Measurements from ENCODE around the gene GPR132. TPM values are rescaled to one million over a fixed set of nuclear protein-coding genes. Genes with fewer than 3 reads are reported as not detected.
A peak's percentile ranks its signal among the peaks of the same experiment; 100 is the strongest.
"Not testable (repeated sequence)": the region's sequence is repeated elsewhere in the genome, so short reads cannot be mapped to it uniquely, and the experiment has no call there.

Gene GPR132
- total RNA-seq, 6 experiments from 2014 or later: 0.11 to 0.84 (median 0.39) TPM

GRCh38 chr14:105067140-105067968, 2.1 kb upstream of the GPR132 start:
- H3K4me1 ChIP-seq: no peaks in the 10 kb centered on the region
- peak in 2 of 3 donors; percentile 26 to 45 for DNase-seq
- no peaks in the 10 kb centered on the region for H3K9me3 ChIP-seq
- no peak overlapping the region for H3K27ac ChIP-seq
- intact Hi-C loops (cut with DNase I): no loop called here
- TF ChIP-seq, protein P1, sequence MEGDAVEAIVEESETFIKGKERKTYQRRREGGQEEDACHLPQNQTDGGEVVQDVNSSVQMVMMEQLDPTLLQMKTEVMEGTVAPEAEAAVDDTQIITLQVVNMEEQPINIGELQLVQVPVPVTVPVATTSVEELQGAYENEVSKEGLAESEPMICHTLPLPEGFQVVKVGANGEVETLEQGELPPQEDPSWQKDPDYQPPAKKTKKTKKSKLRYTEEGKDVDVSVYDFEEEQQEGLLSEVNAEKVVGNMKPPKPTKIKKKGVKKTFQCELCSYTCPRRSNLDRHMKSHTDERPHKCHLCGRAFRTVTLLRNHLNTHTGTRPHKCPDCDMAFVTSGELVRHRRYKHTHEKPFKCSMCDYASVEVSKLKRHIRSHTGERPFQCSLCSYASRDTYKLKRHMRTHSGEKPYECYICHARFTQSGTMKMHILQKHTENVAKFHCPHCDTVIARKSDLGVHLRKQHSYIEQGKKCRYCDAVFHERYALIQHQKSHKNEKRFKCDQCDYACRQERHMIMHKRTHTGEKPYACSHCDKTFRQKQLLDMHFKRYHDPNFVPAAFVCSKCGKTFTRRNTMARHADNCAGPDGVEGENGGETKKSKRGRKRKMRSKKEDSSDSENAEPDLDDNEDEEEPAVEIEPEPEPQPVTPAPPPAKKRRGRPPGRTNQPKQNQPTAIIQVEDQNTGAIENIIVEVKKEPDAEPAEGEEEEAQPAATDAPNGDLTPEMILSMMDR (IDR thresholded peaks at IDR 0.05): no peak
- no peak for TF ChIP-seq POLR2A (IDR thresholded peaks at IDR 0.05)
- 78% methylated on average over 2 of the region's 18 CpGs for WGBS (ENCODE audit: insufficient coverage, low coverage, low lambda C conversion rate, missing lambda C conversion rate)
- H3K4me3 ChIP-seq: no peak overlapping the region
- no peaks in the 10 kb centered on the region for H3K36me3 ChIP-seq
- no peak for ATAC-seq
- no peaks in the 10 kb centered on the region for H3K27me3 ChIP-seq

DNA sequence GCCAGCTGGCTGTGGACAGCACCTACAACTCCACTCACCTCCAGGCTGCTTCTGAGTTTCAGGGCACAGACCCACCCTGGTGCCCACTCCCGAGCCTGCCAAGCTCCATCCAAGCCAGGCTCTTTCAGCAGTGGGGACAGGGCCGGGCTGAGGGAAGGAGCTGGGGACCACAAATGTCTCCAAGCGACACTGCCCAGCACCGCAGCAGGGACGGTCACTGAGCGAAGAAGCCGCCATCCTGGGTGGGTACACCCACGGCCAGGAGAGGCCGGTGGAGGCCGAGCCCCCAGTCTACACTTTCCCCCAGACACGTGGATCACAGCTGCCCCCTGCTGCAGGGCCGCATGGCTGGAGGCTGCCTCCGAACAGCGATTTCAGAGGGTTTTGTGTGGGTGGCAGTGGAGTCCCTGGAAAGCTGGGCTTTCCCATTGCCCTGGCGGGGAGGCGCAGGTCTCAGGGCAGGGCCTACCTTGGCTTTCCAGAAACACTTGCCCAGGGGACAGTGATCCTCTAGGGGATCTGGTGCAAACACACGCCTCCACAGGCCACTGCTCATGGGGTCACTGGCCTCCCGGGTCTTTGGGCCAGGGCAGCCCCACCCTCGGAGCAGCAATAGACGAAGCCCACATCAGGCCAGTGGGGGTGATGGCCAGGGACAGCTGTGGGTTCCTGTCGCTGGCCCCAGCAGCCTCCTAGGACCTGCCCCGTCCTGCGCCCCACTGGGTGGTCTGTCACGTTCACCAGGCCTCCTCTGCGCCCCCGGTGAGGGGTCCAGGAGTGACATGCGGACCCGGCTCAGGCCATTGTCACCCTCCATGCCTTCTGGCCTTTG, 1.2 kb upstream of the GPR132 start:
- Histone ChIP-seq H3K4me3 (no peak overlapping the region), H3K9me3 (no peaks in the 10 kb centered on the region), H3K4me1 (no peaks in the 10 kb centered on the region), H3K27me3 (no peaks in the 10 kb centered on the region), H3K36me3 (no peaks in the 10 kb centered on the region), H3K27ac (peak overlapping the region in 1 of 3 donors; percentile 31)
- ATAC-seq (no peak), DNase-seq (peak; percentile 28 to 47 (median 47))
- no peak for TF ChIP-seq POLR2A (IDR thresholded peaks at IDR 0.05)
- TF ChIP-seq, protein P1 (IDR thresholded peaks at IDR 0.05): no peak
- 83% methylated on average over 6 of the region's 28 CpGs for whole genome bisulfite sequencing (ENCODE audit: insufficient coverage, low coverage, low lambda C conversion rate, missing lambda C conversion rate)
- intact Hi-C loops (cut with DNase I): no loop called here

GRCh38 chr14:105064721-105065143, 498 bp downstream of the GPR132 start:
- Histone ChIP-seq H3K4me1 (peaks cover 0 to 4% (median 0%) of the 10 kb centered on the region in 4 donors), H3K27ac (peak overlapping the region; percentile 36 to 43 (median 40)), H3K9me3 (no peaks in the 10 kb centered on the region), H3K27me3 (no peaks in the 10 kb centered on the region), H3K36me3 (no peaks in the 10 kb centered on the region), H3K4me3 (no peak overlapping the region)
- 18% methylated on average over 4 of the region's 12 CpGs for WGBS (ENCODE audit: insufficient coverage, low coverage, low lambda C conversion rate, missing lambda C conversion rate)
- peak; percentile 50 to 68 (median 60) for DNase-seq
- TF ChIP-seq, protein P1 (IDR thresholded peaks at IDR 0.05): no peak
- TF ChIP-seq POLR2A (IDR thresholded peaks at IDR 0.05): no peak
- intact Hi-C loops (cut with DNase I): no loop called here
- ATAC-seq: peak; percentile 23 to 34 (median 26)

DNA sequence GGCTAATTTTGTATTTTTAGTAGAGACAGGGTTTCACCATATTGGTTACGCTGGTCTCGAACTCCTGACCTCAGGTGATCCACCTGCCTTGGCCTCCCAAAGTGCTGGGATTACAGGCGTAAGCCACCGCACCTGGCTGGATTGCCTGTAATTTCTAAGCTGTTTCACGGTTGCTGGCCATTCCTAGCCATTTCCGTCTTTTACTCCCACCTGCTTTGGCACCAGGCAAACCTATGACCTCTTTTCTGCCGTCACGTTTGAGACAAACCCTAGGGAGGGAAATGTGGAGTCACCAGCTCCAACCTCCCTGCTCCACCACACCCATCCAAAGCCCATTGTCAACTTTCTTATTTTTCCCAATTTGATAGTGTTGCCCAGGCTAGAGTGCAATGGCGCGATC, 1.2 kb downstream of the GPR132 start:
- Histone ChIP-seq H3K27ac (peak overlapping the region in 1 of 3 donors; percentile 43), H3K27me3 (no peaks in the 10 kb centered on the region), H3K36me3 (no peaks in the 10 kb centered on the region), H3K9me3 (no peaks in the 10 kb centered on the region), H3K4me1 (peaks cover 0 to 4% (median 0%) of the 10 kb centered on the region in 4 donors), H3K4me3 (no peak overlapping the region)
- TF ChIP-seq, protein P1 (IDR thresholded peaks at IDR 0.05): no peak
- no peak for TF ChIP-seq POLR2A (IDR thresholded peaks at IDR 0.05)
- intact Hi-C loops (cut with DNase I): no loop called here
- ATAC-seq (no peak), DNase-seq (no peak)
- 74% methylated on average over 10 of the region's 10 CpGs for WGBS (ENCODE audit: insufficient coverage, low coverage, low lambda C conversion rate, missing lambda C conversion rate)

DNA sequence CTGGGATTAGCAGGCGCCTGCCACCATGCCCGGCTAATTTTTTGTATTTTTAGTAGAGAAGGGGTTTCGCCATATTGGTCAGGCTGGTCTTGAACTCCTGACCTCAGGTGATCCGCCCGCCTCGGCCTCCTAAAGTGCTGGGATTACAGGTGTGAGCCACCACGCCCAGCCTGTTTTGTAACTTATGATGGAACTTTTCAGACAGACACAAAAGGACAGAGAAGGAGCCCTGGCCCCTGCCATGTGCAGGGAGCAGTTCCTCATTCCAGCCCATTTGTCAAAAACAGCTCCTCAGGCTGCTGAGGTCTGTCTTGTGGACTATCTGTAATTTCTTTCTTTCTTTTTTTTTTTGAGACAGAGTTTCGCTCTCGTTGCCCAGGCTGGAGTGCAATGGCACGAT, 1.7 kb downstream of the GPR132 start:
- intact Hi-C loops (cut with DNase I); H3K27me3 ChIP-seq; H3K4me1 ChIP-seq; H3K9me3 ChIP-seq; H3K36me3 ChIP-seq; H3K27ac ChIP-seq; H3K4me3 ChIP-seq: not testable (repeated sequence)
- WGBS (ENCODE audit: insufficient coverage, low coverage, low lambda C conversion rate, missing lambda C conversion rate): 56% methylated on average over 7 of the region's 10 CpGs
- DNase-seq: peak in 1 of 3 donors; percentile 43
- peak in 1 of 4 donors; percentile 23 for ATAC-seq
